H9 (cell line): ENCODE results near the gene RYR3. TPM values are rescaled to one million over a fixed set of nuclear protein-coding genes. Genes with fewer than 3 reads are reported as not detected.

Experiments
- DNase-seq: peaks from one replicate; pipeline ENCODE4 v3.0.0-alpha.2; 2017
- H2AFZ ChIP-seq: one replicate; pipeline ENCODE4 v1.6.1; 2013; ENCODE audit warnings: mild to moderate bottlenecking, low read length, control low read depth, moderate library complexity
- H2AK5ac ChIP-seq: 2 replicates; pipeline ENCODE4 v1.6.1; 2013; ENCODE audit warnings: low read length, control low read depth, mixed read lengths; ENCODE audit not compliant: insufficient read length
- H2BK120ac ChIP-seq: one replicate; pipeline ENCODE4 v1.6.1; 2013; ENCODE audit warnings: low read depth, mild to moderate bottlenecking, low read length, control low read depth, inconsistent platforms; ENCODE audit not compliant: poor library complexity, severe bottlenecking
- H2BK12ac ChIP-seq: 2 replicates; pipeline ENCODE4 v1.6.1; 2013; ENCODE audit warnings: low read length, control low read depth, mixed read lengths, low read depth; ENCODE audit not compliant: insufficient read length
- H2BK15ac ChIP-seq: 2 replicates; pipeline ENCODE4 v1.6.1; 2013; ENCODE audit warnings: low read depth, low read length, control low read depth
- H2BK20ac ChIP-seq: one replicate; pipeline ENCODE4 v1.6.1; 2013; ENCODE audit warnings: low read depth, mild to moderate bottlenecking, low read length, control low read depth, inconsistent platforms; ENCODE audit not compliant: poor library complexity, severe bottlenecking
- H2BK5ac ChIP-seq: 2 replicates; pipeline ENCODE4 v1.6.1; 2013; ENCODE audit warnings: low read length, control low read depth, mixed read lengths; ENCODE audit not compliant: insufficient read length
- H3K14ac ChIP-seq: 2 replicates; pipeline ENCODE4 v1.6.1; 2013; ENCODE audit warnings: low read length, control low read depth; ENCODE audit not compliant: insufficient read depth
- H3K18ac ChIP-seq: 2 replicates; pipeline ENCODE4 v1.6.1; 2013; ENCODE audit warnings: low read depth, mild to moderate bottlenecking, mixed read lengths, low read length, control low read depth; ENCODE audit not compliant: insufficient read length
- H3K23ac ChIP-seq: 2 replicates; pipeline ENCODE4 v1.6.1; 2013; ENCODE audit warnings: low read length, control low read depth, mixed read lengths, low read depth; ENCODE audit not compliant: insufficient read length
- H3K23me2 ChIP-seq: 2 replicates; pipeline ENCODE4 v1.6.1; 2013; ENCODE audit warnings: low read depth, mild to moderate bottlenecking, mixed read lengths, low read length, control low read depth; ENCODE audit not compliant: insufficient read length, poor library complexity, severe bottlenecking
- H3K27ac ChIP-seq: 2 replicates; pipeline ENCODE4 v1.5.1; 2013; ENCODE audit warnings: low read length, control low read depth, mixed read lengths, low read depth; ENCODE audit not compliant: insufficient read length
- H3K27me3 ChIP-seq: 2 replicates; pipeline ENCODE4 v1.6.1; 2013; ENCODE audit warnings: low read length, control low read depth, inconsistent platforms; ENCODE audit not compliant: insufficient read depth
- H3K4ac ChIP-seq: 2 replicates; pipeline ENCODE4 v1.6.1; 2013; ENCODE audit warnings: low read depth, mild to moderate bottlenecking, control low read depth, inconsistent platforms, low read length, moderate library complexity
- H3K4me1 ChIP-seq: 2 replicates; pipeline ENCODE4 v1.6.1; 2013; ENCODE audit warnings: low read length, control low read depth, inconsistent platforms; ENCODE audit not compliant: insufficient read depth
- H3K4me2 ChIP-seq: 2 replicates; pipeline ENCODE4 v1.6.1; 2013; ENCODE audit warnings: low read length, control low read depth, mixed read lengths; ENCODE audit not compliant: insufficient read length, insufficient read depth
- H3K56ac ChIP-seq: 2 replicates; pipeline ENCODE4 v1.6.1; 2013; ENCODE audit warnings: low read depth, mild to moderate bottlenecking, mixed read lengths, low read length, control low read depth; ENCODE audit not compliant: insufficient read length
- H3K79me1 ChIP-seq: 2 replicates; pipeline ENCODE4 v1.6.1; 2013; ENCODE audit warnings: low read depth, mild to moderate bottlenecking, moderate library complexity, low read length, control low read depth, inconsistent platforms; ENCODE audit not compliant: insufficient read depth, poor library complexity, severe bottlenecking
- H3K79me2 ChIP-seq: 2 replicates; pipeline ENCODE4 v1.6.1; 2013; ENCODE audit warnings: low read length, control low read depth, inconsistent platforms; ENCODE audit not compliant: insufficient read depth
- H3K9ac ChIP-seq: 2 replicates; pipeline ENCODE4 v1.6.1; 2013; ENCODE audit warnings: low read length, control low read depth, mixed read lengths; ENCODE audit not compliant: insufficient read length; ENCODE audit errors: extremely low read depth
- H3K9me3 ChIP-seq: one replicate; pipeline ENCODE4 v1.6.1; 2013; ENCODE audit warnings: low read depth, low read length, inconsistent platforms; ENCODE audit not compliant: control insufficient read depth
- H3T11ph ChIP-seq: one replicate; pipeline ENCODE4 v1.6.1; 2013; ENCODE audit warnings: mild to moderate bottlenecking, low read length, control low read depth, inconsistent platforms
- H4K20me1 ChIP-seq: one replicate; pipeline ENCODE4 v1.6.1; 2013; ENCODE audit not compliant: control insufficient read depth, insufficient read length, insufficient read depth
- H4K5ac ChIP-seq: 2 replicates; pipeline ENCODE4 v1.6.1; 2013; ENCODE audit warnings: low read depth, mild to moderate bottlenecking, mixed read lengths, low read length, control low read depth; ENCODE audit not compliant: insufficient read length
- H4K8ac ChIP-seq: replicated peaks from 2 replicates; pipeline ENCODE4 v1.6.1; 2013; ENCODE audit warnings: low read length, control low read depth, mixed read lengths, low read depth; ENCODE audit not compliant: insufficient read length
- H4K91ac ChIP-seq: 2 replicates; pipeline ENCODE4 v1.6.1; 2013; ENCODE audit warnings: low read depth, mild to moderate bottlenecking, moderate library complexity, mixed read lengths, low read length, control low read depth; ENCODE audit not compliant: insufficient read length
- H3K27ac Mint-ChIP-seq, 3 experiments: 2 replicates in 2 of 3; 3 replicates in 1 of 3; pipeline ENCODE4 v1.8.0; 2020 to 2021; ENCODE audit warnings: mixed read lengths in 3 of 3, mild to moderate bottlenecking in 1 of 3, moderate library complexity in 1 of 3
- H3K27me3 Mint-ChIP-seq: 2 replicates; pipeline ENCODE4 v1.8.0; 2021; ENCODE audit warnings: low read depth, mild to moderate bottlenecking, moderate library complexity, mixed read lengths
- H3K36me3 Mint-ChIP-seq, 3 experiments: 2 replicates in 2 of 3; 3 replicates in 1 of 3; pipeline ENCODE4 v1.8.0; 2020 to 2021; ENCODE audit warnings: low read depth in 3 of 3, mixed read lengths in 3 of 3; ENCODE audit not compliant: insufficient read depth in 1 of 3
- H3K4me1 Mint-ChIP-seq, 2 experiments: 2 replicates each; pipeline ENCODE4 v1.8.0; 2020; ENCODE audit warnings: mixed read lengths in 2 of 2
- H3K4me3 Mint-ChIP-seq, 2 experiments: 2 replicates in 1 of 2; 3 replicates in 1 of 2; pipeline ENCODE4 v1.8.0; 2020 to 2021; ENCODE audit warnings: mild to moderate bottlenecking in 2 of 2, mixed read lengths in 2 of 2, moderate library complexity in 1 of 2
- H3K9me3 Mint-ChIP-seq, 2 experiments: 2 replicates in 1 of 2; 3 replicates in 1 of 2; pipeline ENCODE4 v1.8.0; 2020; ENCODE audit warnings: mild to moderate bottlenecking in 2 of 2, mixed read lengths in 2 of 2, moderate library complexity in 1 of 2
- WGBS: extraction: QIAGEN DNeasy Blood & Tissue Kit; methylation state at CpG from one replicate; pipeline ENCODE4 v1.1.7; 2013; ENCODE audit warnings: missing lambda C conversion rate, low lambda C conversion rate, mixed read lengths; ENCODE audit not compliant: insufficient read length; ENCODE audit errors: extremely low coverage; 5-methylcytosine and 5-hydroxymethylcytosine counted together
- total RNA-seq: library from RNA; stranded (reverse); gene quantifications from 2 replicates; pipeline ENCODE4 v1.2.1, GENCODE V29; 2021
- TF ChIP-seq, protein P1 (sequence below): fragments of 200-600 bp; sonication (generic); conservative IDR thresholded peaks from 3 replicates; pipeline ENCODE4 v1.8.0; 2021; ENCODE audit warnings: antibody characterized with exemption, mild to moderate bottlenecking

RYR3 gene
- total RNA-seq, 1 experiment from 2014 or later, result 0.85 TPM

DNA sequence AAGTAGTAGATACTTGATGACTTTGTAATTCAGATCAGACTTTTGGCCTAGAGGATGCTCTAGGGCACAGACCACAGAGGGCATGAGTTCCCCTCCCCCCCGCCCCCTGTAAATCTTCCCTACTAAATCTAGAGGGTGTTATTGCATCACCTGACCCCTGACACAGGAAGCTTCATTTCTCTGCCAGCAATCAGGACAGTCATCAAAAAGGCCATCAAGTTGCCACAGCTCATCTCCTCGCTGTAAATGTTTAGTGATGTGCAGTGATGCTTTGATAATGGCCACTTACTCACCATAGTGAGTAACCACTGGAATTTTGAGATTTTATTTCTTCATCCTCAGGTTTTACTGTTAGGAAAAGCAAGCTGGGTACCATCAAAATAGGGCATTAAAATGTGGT is 368.3 kb downstream of the RYR3 start:
- no CpG with 5 or more reads among the region's 2 CpGs for WGBS
- no peak overlapping the region for H4K5ac ChIP-seq
- H3K9me3 ChIP-seq, result no peaks in the 10 kb centered on the region
- Mint-ChIP-seq H3K36me3 (no peaks in the 10 kb centered on the region), H3K9me3 (0 out of 5 replicates have a peak, but pooled peaks cover 0 to 2% of the 10 kb centered on the region in 2 experiments), H3K4me3 (no peak overlapping the region), H3K27ac (no peak overlapping the region), H3K27me3 (peaks cover 3% of the 10 kb centered on the region), H3K4me1 (peaks cover 8% of the 10 kb centered on the region in 2 experiments)
- H2AFZ ChIP-seq, result no peak overlapping the region
- DNase-seq, result no peak
- H3K79me2 ChIP-seq, result no peaks in the 10 kb centered on the region
- H3K14ac ChIP-seq, result no peak overlapping the region
- H2BK20ac ChIP-seq, result no peak overlapping the region
- no peak overlapping the region for H3K4ac ChIP-seq
- H2AK5ac ChIP-seq, result no peak overlapping the region
- H3K23ac ChIP-seq, result no peak overlapping the region
- H3T11ph ChIP-seq, result no peak overlapping the region
- H3K79me1 ChIP-seq, result no peaks in the 10 kb centered on the region
- no peak overlapping the region for H4K8ac ChIP-seq
- H3K4me2 ChIP-seq, result no peak overlapping the region
- no peak overlapping the region for H3K18ac ChIP-seq
- H3K4me1 ChIP-seq, result no peaks in the 10 kb centered on the region; the same call in 1 of the 2 replicates
- no peaks in the 10 kb centered on the region for H4K20me1 ChIP-seq
- no peak overlapping the region for H2BK12ac ChIP-seq
- H3K23me2 ChIP-seq, result no peaks in the 10 kb centered on the region
- no peak overlapping the region for H4K91ac ChIP-seq
- H2BK15ac ChIP-seq, result no peak overlapping the region
- no peaks in the 10 kb centered on the region for H3K27me3 ChIP-seq
- no peak overlapping the region for H2BK5ac ChIP-seq
- TF ChIP-seq, protein P1, sequence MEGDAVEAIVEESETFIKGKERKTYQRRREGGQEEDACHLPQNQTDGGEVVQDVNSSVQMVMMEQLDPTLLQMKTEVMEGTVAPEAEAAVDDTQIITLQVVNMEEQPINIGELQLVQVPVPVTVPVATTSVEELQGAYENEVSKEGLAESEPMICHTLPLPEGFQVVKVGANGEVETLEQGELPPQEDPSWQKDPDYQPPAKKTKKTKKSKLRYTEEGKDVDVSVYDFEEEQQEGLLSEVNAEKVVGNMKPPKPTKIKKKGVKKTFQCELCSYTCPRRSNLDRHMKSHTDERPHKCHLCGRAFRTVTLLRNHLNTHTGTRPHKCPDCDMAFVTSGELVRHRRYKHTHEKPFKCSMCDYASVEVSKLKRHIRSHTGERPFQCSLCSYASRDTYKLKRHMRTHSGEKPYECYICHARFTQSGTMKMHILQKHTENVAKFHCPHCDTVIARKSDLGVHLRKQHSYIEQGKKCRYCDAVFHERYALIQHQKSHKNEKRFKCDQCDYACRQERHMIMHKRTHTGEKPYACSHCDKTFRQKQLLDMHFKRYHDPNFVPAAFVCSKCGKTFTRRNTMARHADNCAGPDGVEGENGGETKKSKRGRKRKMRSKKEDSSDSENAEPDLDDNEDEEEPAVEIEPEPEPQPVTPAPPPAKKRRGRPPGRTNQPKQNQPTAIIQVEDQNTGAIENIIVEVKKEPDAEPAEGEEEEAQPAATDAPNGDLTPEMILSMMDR, result no peak
- H3K27ac ChIP-seq, result no peak overlapping the region
- H3K9ac ChIP-seq, result no peak overlapping the region
- H3K56ac ChIP-seq, result no peak overlapping the region
- no peak overlapping the region for H2BK120ac ChIP-seq
